ENCODE measurements around the gene OSGEP. TPM values are rescaled to one million over a fixed set of nuclear protein-coding genes. Genes with fewer than 3 reads are reported as not detected.

The OSGEP gene
- total and polyA plus RNA-seq, 2 of the 13 experiments (the other 11 are each of a cell fraction or from before 2014, with no cell fraction given) = 39.7 to 41.1 TPM

- TF ChIP-seq MYPOP (CRISPR knock-in tag; IDR thresholded peaks at IDR 0.05) = peak; percentile 99
- TF ChIP-seq MAFF (IDR thresholded peaks at IDR 0.05; ENCODE audit: low read depth, low read length) = peak; percentile 93
- TF ChIP-seq ZNF10 (CRISPR knock-in tag; IDR thresholded peaks at IDR 0.05; ENCODE audit: borderline replicate concordance, low read depth) = no peak
- TF ChIP-seq, protein P1, sequence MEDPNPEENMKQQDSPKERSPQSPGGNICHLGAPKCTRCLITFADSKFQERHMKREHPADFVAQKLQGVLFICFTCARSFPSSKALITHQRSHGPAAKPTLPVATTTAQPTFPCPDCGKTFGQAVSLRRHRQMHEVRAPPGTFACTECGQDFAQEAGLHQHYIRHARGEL (CRISPR knock-in tag; IDR thresholded peaks at IDR 0.05) = no peak
- TF ChIP-seq, protein P2, sequence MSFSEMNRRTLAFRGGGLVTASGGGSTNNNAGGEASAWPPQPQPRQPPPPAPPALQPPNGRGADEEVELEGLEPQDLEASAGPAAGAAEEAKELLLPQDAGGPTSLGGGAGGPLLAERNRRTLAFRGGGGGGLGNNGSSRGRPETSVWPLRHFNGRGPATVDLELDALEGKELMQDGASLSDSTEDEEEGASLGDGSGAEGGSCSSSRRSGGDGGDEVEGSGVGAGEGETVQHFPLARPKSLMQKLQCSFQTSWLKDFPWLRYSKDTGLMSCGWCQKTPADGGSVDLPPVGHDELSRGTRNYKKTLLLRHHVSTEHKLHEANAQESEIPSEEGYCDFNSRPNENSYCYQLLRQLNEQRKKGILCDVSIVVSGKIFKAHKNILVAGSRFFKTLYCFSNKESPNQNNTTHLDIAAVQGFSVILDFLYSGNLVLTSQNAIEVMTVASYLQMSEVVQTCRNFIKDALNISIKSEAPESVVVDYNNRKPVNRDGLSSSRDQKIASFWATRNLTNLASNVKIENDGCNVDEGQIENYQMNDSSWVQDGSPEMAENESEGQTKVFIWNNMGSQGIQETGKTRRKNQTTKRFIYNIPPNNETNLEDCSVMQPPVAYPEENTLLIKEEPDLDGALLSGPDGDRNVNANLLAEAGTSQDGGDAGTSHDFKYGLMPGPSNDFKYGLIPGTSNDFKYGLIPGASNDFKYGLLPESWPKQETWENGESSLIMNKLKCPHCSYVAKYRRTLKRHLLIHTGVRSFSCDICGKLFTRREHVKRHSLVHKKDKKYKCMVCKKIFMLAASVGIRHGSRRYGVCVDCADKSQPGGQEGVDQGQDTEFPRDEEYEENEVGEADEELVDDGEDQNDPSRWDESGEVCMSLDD (CRISPR knock-in tag; IDR thresholded peaks at IDR 0.05; ENCODE audit: borderline replicate concordance) = 0 out of 2 replicates have a peak, but pooled peaks have one; percentile 34
- TF ChIP-seq ZNF260 (CRISPR knock-in tag; IDR thresholded peaks at IDR 0.05; ENCODE audit: borderline replicate concordance, low read depth) = no peak
- peak; percentile 70; the same call in 1 of the 2 replicates for TF ChIP-seq ZNF136 (CRISPR knock-in tag; IDR thresholded peaks at IDR 0.05; ENCODE audit: low read depth)
- no peak for TF ChIP-seq U2AF1 (optimal IDR thresholded peaks at IDR 0.05; ENCODE audit: low read depth, low read length)
- TF ChIP-seq, protein P3, sequence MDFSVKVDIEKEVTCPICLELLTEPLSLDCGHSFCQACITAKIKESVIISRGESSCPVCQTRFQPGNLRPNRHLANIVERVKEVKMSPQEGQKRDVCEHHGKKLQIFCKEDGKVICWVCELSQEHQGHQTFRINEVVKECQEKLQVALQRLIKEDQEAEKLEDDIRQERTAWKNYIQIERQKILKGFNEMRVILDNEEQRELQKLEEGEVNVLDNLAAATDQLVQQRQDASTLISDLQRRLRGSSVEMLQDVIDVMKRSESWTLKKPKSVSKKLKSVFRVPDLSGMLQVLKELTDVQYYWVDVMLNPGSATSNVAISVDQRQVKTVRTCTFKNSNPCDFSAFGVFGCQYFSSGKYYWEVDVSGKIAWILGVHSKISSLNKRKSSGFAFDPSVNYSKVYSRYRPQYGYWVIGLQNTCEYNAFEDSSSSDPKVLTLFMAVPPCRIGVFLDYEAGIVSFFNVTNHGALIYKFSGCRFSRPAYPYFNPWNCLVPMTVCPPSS (IDR thresholded peaks at IDR 0.05) = no peak
- TF ChIP-seq FOSL2 (CRISPR knock-in tag; IDR thresholded peaks at IDR 0.05) = peak; percentile 71; the same call in 1 of the 2 replicates
- TF ChIP-seq ZNF768 (CRISPR knock-in tag; IDR thresholded peaks at IDR 0.05) = peak; percentile 33; the same call in 1 of the 2 replicates
- TF ChIP-seq JUNB (CRISPR knock-in tag; IDR thresholded peaks at IDR 0.05; ENCODE audit: borderline replicate concordance) = no peak
- TF ChIP-seq ELF4 (CRISPR knock-in tag; IDR thresholded peaks at IDR 0.05; ENCODE audit: borderline replicate concordance) = peak; percentile 74; the same call in 1 of the 2 replicates
- TF ChIP-seq ZNF713 (CRISPR knock-in tag; IDR thresholded peaks at IDR 0.05) = no peak; the same call in 1 of the 2 replicates
- TF ChIP-seq, protein P4, sequence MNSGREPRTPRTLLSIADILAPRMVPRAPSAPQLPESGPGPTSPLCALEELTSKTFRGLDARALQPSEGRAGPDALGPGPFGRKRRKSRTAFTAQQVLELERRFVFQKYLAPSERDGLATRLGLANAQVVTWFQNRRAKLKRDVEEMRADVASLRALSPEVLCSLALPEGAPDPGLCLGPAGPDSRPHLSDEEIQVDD (CRISPR knock-in tag; IDR thresholded peaks at IDR 0.05; ENCODE audit: borderline replicate concordance) = peak; percentile 92; the same call in 1 of the 2 replicates
These were observed 6.9 kb upstream of the OSGEP start, which contains the start of gene PIP4P1 (continued) for GRCh38 chr14:20461225-20462141.
